Left renal pelvis (tissue), 4 donors: Measurements from ENCODE around the gene SLC12A8. TPM values are rescaled to one million over a fixed set of nuclear protein-coding genes. Genes with fewer than 3 reads are reported as not detected.

Experiments used
- DNase-seq, 4 donors: peaks; one replicate each; pipeline ENCODE4 v3.0.0-alpha.2; 2013; ENCODE audit warnings: low read depth in 4 of 4, low spot score in 3 of 4
- polyA plus RNA-seq, 4 donors: library from polyadenylated mRNA; unstranded; fragments of 120-200 nt; gene quantifications; one replicate each; pipeline ENCODE4 v1.2.1, GENCODE V29; 2013; ENCODE audit not compliant: insufficient read length in 4 of 4

The SLC12A8 gene
- polyA plus RNA-seq, 4 donors: 0.75 to 6.7 (median 5.2) TPM

- DNase-seq: no peak
These were observed 152.9 kb downstream of the SLC12A8 start for GRCh38 chr3:125059488-125060245.

GRCh38 chr3:125058959-125059358, 153.6 kb downstream of the SLC12A8 start:
- no peak for DNase-seq

- DNase-seq: no peak
These were observed 154.0 kb downstream of the SLC12A8 start for GRCh38 chr3:125058529-125058928.

GRCh38 chr3:125057186-125057850, 155.2 kb downstream of the SLC12A8 start:
- DNase-seq: no peak

GRCh38 chr3:125055913-125056745, 156.4 kb downstream of the SLC12A8 start, which contains the start of gene HEG1:
TSS of gene HEG1 (minus strand) at chr3:125055997. CDS start at chr3:125055890, 107 bp downstream.
- no peak for DNase-seq

- no peak for DNase-seq
These were observed 157.1 kb downstream of the SLC12A8 start for GRCh38 chr3:125055331-125055912.

- no peak for DNase-seq
These were observed 157.9 kb downstream of the SLC12A8 start for GRCh38 chr3:125054449-125055329.

GRCh38 chr3:125054062-125054448, 158.5 kb downstream of the SLC12A8 start:
- no peak for DNase-seq

GRCh38 chr3:125053304-125053699, 159.2 kb downstream of the SLC12A8 start:
- no peak for DNase-seq

GRCh38 chr3:125052624-125053303, 159.8 kb downstream of the SLC12A8 start:
- no peak for DNase-seq

- DNase-seq: no peak
These were observed 160.6 kb downstream of the SLC12A8 start for GRCh38 chr3:125051715-125052581.

GRCh38 chr3:125051205-125051604, 161.3 kb downstream of the SLC12A8 start:
- no peak for DNase-seq

GRCh38 chr3:125050488-125051090, 162.0 kb downstream of the SLC12A8 start:
- no peak for DNase-seq

GRCh38 chr3:125048282-125048681, 164.3 kb downstream of the SLC12A8 start:
- no peak for DNase-seq

- DNase-seq: no peak
These were observed 166.6 kb downstream of the SLC12A8 start for GRCh38 chr3:125045965-125046364.

- DNase-seq: no peak
These were observed 167.4 kb downstream of the SLC12A8 start for GRCh38 chr3:125045194-125045593.

GRCh38 chr3:125043599-125044151, 168.9 kb downstream of the SLC12A8 start:
- no peak for DNase-seq
